Cardiac muscle cell (in vitro differentiated cells and primary cell): Measurements from ENCODE around the gene TMEM37. TPM values are rescaled to one million over a fixed set of nuclear protein-coding genes. Genes with fewer than 3 reads are reported as not detected.
A peak's percentile ranks its signal among the peaks of the same experiment; 100 is the strongest.

Source experiments
- DNase-seq, 2 donors: peaks; one replicate each; pipeline versions ENCODE4 v3.0.0 to v3.0.0-alpha.2; 2010 to 2017; ENCODE audit warnings: low read depth in 1 of 2, low spot score in 1 of 2
- H3K27ac ChIP-seq: fragments of 200-600 bp; sonication (generic); 2 replicates; pipeline ENCODE4 v1.5.1; 2016
- H3K27me3 ChIP-seq: fragments of 200-600 bp; sonication (generic); 2 replicates; pipeline ENCODE4 v1.6.0; 2016; ENCODE audit warnings: control low read depth
- H3K36me3 ChIP-seq: fragments of 200-600 bp; sonication (generic); 2 replicates; pipeline ENCODE4 v1.5.1; 2016; ENCODE audit warnings: control low read depth
- H3K4me1 ChIP-seq: fragments of 200-600 bp; sonication (generic); 2 replicates; pipeline ENCODE4 v1.8.1; 2017; ENCODE audit warnings: low read depth, mild to moderate bottlenecking, mixed run types
- H3K4me3 ChIP-seq: fragments of 200-600 bp; sonication (generic); 2 replicates; pipeline ENCODE4 v1.5.1; 2016; ENCODE audit warnings: mild to moderate bottlenecking
- H3K9me3 ChIP-seq: fragments of 200-600 bp; sonication (generic); 2 replicates; pipeline ENCODE4 v1.5.1; 2017; ENCODE audit warnings: low read depth, mild to moderate bottlenecking, control low read depth
- polyA plus RNA-seq: library from polyadenylated mRNA; unstranded; fragments of >200 nt; fragmentation: Nextera tagmentation; extraction: Ambion mirVana; gene quantifications from 2 replicates; pipeline ENCODE4 v1.2.1, GENCODE V29; 2016
- total RNA-seq: library from RNA; depleted of rRNA; stranded (reverse); fragments of >200 nt; gene quantifications from 2 replicates; pipeline ENCODE4 v1.2.3, GENCODE V29; 2016
- TF ChIP-seq, protein P1 (sequence below): IDR thresholded peaks from 2 replicates; pipeline ENCODE4 v1.5.1; 2012; ENCODE audit warnings: low read depth, mild to moderate bottlenecking, low read length

TMEM37 gene
- total and polyA plus RNA-seq, 2 experiments from 2014 or later, result 2.1 to 4.3 TPM

DNA sequence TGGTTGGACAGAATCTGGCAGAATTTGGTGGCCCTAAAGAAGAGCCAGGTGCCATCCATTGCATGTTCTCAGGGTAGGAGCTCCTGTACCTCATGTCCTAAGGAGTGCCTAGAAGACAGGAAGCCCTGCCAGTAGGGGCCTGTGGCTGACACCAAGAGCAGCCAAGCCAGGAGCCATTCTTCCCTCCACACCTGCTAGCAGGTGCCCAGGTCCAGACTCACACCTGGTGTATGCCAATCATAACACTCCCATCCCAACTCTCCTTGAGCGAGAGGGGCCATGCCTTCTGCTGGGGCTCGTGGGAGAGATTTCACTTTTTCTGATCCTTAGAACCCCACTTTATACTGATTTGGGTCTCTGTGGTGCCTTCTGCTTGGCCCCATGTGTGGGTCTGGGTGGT lies 26.5 kb upstream of the TMEM37 start:
- Histone ChIP-seq H3K27ac (no peak overlapping the region), H3K9me3 (no peaks in the 10 kb centered on the region), H3K4me1 (peaks cover 3% of the 10 kb centered on the region), H3K4me3 (no peak overlapping the region), H3K27me3 (no peaks in the 10 kb centered on the region), H3K36me3 (no peaks in the 10 kb centered on the region)
- TF ChIP-seq, protein P1, sequence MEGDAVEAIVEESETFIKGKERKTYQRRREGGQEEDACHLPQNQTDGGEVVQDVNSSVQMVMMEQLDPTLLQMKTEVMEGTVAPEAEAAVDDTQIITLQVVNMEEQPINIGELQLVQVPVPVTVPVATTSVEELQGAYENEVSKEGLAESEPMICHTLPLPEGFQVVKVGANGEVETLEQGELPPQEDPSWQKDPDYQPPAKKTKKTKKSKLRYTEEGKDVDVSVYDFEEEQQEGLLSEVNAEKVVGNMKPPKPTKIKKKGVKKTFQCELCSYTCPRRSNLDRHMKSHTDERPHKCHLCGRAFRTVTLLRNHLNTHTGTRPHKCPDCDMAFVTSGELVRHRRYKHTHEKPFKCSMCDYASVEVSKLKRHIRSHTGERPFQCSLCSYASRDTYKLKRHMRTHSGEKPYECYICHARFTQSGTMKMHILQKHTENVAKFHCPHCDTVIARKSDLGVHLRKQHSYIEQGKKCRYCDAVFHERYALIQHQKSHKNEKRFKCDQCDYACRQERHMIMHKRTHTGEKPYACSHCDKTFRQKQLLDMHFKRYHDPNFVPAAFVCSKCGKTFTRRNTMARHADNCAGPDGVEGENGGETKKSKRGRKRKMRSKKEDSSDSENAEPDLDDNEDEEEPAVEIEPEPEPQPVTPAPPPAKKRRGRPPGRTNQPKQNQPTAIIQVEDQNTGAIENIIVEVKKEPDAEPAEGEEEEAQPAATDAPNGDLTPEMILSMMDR, result no peak
- no peak for DNase-seq

DNA sequence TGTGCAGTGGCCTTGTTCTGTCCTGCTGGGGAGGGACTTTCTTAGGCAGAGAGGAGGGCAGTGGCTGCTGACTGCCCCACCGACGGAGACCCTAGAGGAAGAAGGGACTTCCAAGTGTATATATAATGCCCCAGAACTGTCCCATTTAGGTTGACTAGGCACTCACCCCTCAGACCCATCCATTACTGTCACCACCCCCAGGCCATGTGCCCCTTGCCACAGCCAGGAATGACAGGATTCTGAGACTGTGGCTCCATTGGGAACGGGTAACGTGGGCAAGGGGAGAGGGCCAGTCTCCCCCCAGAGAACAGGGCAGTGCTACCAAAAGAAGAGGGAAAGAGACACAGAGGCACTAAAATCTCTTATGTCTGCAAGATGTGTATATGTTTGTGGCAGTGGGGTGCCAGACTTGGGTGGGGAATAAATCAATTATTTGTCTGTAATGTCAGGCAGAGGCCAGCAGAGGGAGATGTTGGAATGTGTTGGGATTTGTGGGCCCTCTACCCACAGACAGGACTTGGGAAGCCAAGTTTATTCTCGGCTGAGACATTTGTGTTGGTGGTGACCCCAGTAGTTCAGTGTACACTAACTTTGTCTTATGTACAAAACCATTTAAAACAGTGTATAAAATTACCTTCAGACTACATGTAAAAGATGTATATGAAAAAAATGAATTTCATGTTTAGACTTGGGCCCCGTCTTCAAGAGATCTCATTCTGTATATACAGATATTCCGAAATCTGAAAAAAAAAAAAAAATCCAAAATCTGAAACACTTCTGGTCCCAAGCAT lies 24.0 kb upstream of the TMEM37 start:
- TF ChIP-seq, protein P1, result peak; percentile 76
- no peaks in the 10 kb centered on the region for H3K9me3 ChIP-seq
- peaks cover 3% of the 10 kb centered on the region for H3K4me1 ChIP-seq
- H3K27ac ChIP-seq, result no peak overlapping the region
- H3K36me3 ChIP-seq, result no peaks in the 10 kb centered on the region
- H3K4me3 ChIP-seq, result no peak overlapping the region
- peak; percentile 74 to 79 for DNase-seq
- no peaks in the 10 kb centered on the region for H3K27me3 ChIP-seq

DNA sequence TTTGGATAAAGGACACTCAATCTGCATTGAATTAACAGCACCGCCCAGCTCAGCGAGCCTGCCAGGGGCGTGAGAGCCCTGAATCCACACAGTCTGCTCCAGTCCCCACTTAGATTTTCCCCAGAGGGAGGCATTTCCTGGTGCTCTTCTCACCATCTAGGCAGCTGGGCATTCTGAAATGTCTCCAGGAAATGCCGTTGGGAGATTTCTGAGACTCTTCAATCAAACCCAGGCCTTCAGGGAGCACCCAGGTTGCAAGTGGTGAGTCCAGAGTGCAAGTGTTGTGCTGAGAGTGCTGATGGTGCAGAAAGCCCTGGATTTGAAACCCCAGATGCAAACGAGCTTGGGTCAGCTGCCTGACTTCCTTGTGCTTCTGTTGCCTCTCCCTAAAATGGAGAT lies 23.4 kb upstream of the TMEM37 start:
- Histone ChIP-seq H3K9me3 (no peaks in the 10 kb centered on the region), H3K27me3 (no peaks in the 10 kb centered on the region), H3K36me3 (no peaks in the 10 kb centered on the region), H3K27ac (no peak overlapping the region), H3K4me1 (peaks cover 3% of the 10 kb centered on the region), H3K4me3 (no peak overlapping the region)
- TF ChIP-seq, protein P1, result no peak
- DNase-seq, result no peak

DNA sequence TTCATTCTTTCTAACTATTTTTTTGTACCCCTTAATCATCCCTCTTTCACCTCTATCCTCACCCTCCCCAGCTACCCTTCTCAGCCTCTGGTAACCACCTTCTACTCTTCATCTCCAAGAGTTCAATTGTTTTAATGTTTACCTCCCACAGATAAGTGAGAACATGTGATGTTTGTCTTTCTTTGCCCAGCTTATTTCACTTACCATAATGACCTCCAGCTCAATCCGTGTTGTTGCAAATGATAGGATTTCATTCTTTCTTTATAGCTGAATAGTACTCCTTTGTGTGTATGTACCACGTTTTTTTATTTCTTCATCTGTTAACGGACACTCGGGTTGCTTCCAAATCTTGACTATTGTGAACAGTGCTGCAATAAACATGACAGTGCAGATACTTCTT lies 22.1 kb upstream of the TMEM37 start:
- TF ChIP-seq, protein P1, result no peak
- H3K27ac ChIP-seq, result no peak overlapping the region
- no peaks in the 10 kb centered on the region for H3K9me3 ChIP-seq
- peaks cover 3% of the 10 kb centered on the region for H3K4me1 ChIP-seq
- H3K36me3 ChIP-seq, result no peaks in the 10 kb centered on the region
- H3K27me3 ChIP-seq, result no peaks in the 10 kb centered on the region
- DNase-seq, result no peak
- H3K4me3 ChIP-seq, result no peak overlapping the region

DNA sequence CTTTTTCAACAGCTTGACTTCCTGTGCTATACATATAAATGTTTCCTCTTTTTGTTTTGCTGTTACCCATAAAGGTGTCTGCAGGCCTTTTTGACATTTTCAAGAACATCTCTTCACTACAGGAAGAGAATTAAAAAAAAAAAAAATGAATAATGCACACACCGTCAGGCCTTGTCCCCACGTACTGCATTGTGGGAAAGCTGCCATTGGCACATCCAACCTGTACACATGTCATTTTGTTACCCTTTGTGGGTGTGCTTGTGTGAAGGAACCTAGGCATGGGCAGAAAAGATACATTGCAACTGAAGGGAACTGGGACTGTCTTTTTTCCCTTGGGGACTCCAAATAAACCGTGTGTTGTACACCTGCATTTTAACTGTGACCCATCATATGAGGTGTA lies 16.8 kb upstream of the TMEM37 start:
- H3K4me3 ChIP-seq, result no peak overlapping the region
- DNase-seq, result no peak
- TF ChIP-seq, protein P1, result no peak
- no peaks in the 10 kb centered on the region for H3K27me3 ChIP-seq
- no peaks in the 10 kb centered on the region for H3K36me3 ChIP-seq
- H3K27ac ChIP-seq, result no peak overlapping the region
- no peaks in the 10 kb centered on the region for H3K9me3 ChIP-seq
- H3K4me1 ChIP-seq, result no peaks in the 10 kb centered on the region
